SK-N-SH (cell line): ENCODE measurements around the gene KREMEN2. TPM values are rescaled to one million over a fixed set of nuclear protein-coding genes. Genes with fewer than 3 reads are reported as not detected.

Experiments
- CTCF ChIA-PET: fragments of 300-600, 350-600 bp; formaldehyde crosslinking; extraction: SDS; loops from one replicate; lab custom pipeline; 2021; lab: Yijun Ruan, JAX
- POLR2A ChIA-PET: fragments of 350-600 bp; sonication (Branson Sonifier 250); formaldehyde crosslinking; extraction: SDS; loops from one replicate; lab custom pipeline; 2020; ENCODE audit warnings: antibody characterized with exemption, inconsistent platforms; lab: Yijun Ruan, JAX
- DNase-seq: peaks from one replicate; pipeline ENCODE4 v3.0.0; 2012
- H2AFZ ChIP-seq: fragments of 200-600 bp; sonication (generic); 2 replicates; pipeline ENCODE4 v1.8.1; 2016; ENCODE audit warnings: antibody characterized with exemption, mild to moderate bottlenecking, low read depth
- H3F3A ChIP-seq: fragments of 200-600 bp; sonication (generic); replicated peaks from 2 replicates; pipeline ENCODE3; 2016; ENCODE audit warnings: antibody characterized with exemption, mild to moderate bottlenecking; ENCODE audit not compliant: insufficient read depth
- H3K27ac ChIP-seq, 2 experiments: fragments of 200-500 bp in 1 of 2; fragments of 200-600 bp in 1 of 2; sonication (Bioruptor generic) in 1 of 2; sonication (generic), shearing (Covaris generic) in 1 of 2; 2 replicates each; pipeline versions ENCODE4 v1.5.1 to v1.6.1; 2014 to 2016; ENCODE audit warnings: low read depth in 2 of 2, inconsistent platforms in 1 of 2, low read length in 1 of 2, mild to moderate bottlenecking in 1 of 2, mixed read lengths in 1 of 2
- H3K27me3 ChIP-seq: fragments of 200-600 bp; sonication (generic), shearing (Covaris generic); 2 replicates; pipeline ENCODE4 v1.6.1; 2016; ENCODE audit warnings: mixed run types; ENCODE audit not compliant: insufficient read depth
- H3K36me3 ChIP-seq, 2 experiments: fragments of 200-500 bp in 1 of 2; fragments of 200-600 bp in 1 of 2; sonication (Bioruptor generic) in 1 of 2; sonication (generic) in 1 of 2; replicated peaks in 1 of 2; 2 replicates each; pipeline versions ENCODE3 to v1.5.1; 2014 to 2016; ENCODE audit warnings: low read length in 1 of 2, mild to moderate bottlenecking in 1 of 2; ENCODE audit not compliant: insufficient read depth in 2 of 2, control insufficient read depth in 1 of 2
- H3K4me1 ChIP-seq, 2 experiments: fragments of 200-500 bp in 1 of 2; fragments of 200-600 bp in 1 of 2; sonication (Bioruptor generic) in 1 of 2; sonication (generic), shearing (Covaris generic) in 1 of 2; 2 replicates each; pipeline versions ENCODE4 v1.5.1 to v1.6.1; 2014 to 2016; ENCODE audit warnings: low read depth in 1 of 2, low read length in 1 of 2, mixed run types in 1 of 2; ENCODE audit not compliant: insufficient read depth in 2 of 2, control insufficient read depth in 1 of 2
- H3K4me2 ChIP-seq: fragments of 200-600 bp; sonication (generic), shearing (Covaris generic); 2 replicates; pipeline ENCODE4 v1.6.1; 2017; ENCODE audit warnings: mixed run types
- H3K4me3 ChIP-seq, 2 experiments: fragments of 200-500 bp in 1 of 2; fragments of 200-600 bp in 1 of 2; sonication (Bioruptor generic) in 1 of 2; sonication (generic), shearing (Covaris generic) in 1 of 2; 2 replicates each; pipeline versions ENCODE4 v1.5.1 to v1.8.1; 2014 to 2016; ENCODE audit warnings: low read depth in 2 of 2, inconsistent platforms in 1 of 2, low read length in 1 of 2, mild to moderate bottlenecking in 1 of 2, mixed read lengths in 1 of 2, moderate library complexity in 1 of 2
- H3K79me2 ChIP-seq: fragments of 200-600 bp; sonication (generic); 2 replicates; pipeline ENCODE4 v1.8.1; 2017; ENCODE audit warnings: mild to moderate bottlenecking; ENCODE audit not compliant: insufficient read depth
- H3K9ac ChIP-seq: fragments of 200-600 bp; sonication (generic); 2 replicates; pipeline ENCODE4 v1.6.1; 2017; ENCODE audit warnings: mixed run types
- H3K9me2 ChIP-seq: fragments of 200-600 bp; sonication (generic); 2 replicates; pipeline ENCODE4 v1.6.1; 2017; ENCODE audit warnings: mixed run types
- H3K9me3 ChIP-seq: fragments of 200-600 bp; sonication (generic); 2 replicates; pipeline ENCODE4 v1.6.1; 2017; ENCODE audit warnings: mixed run types, mild to moderate bottlenecking, moderate library complexity
- H4K20me1 ChIP-seq: fragments of 200-600 bp; sonication (generic); 2 replicates; pipeline ENCODE4 v1.6.1; 2017; ENCODE audit warnings: mild to moderate bottlenecking, mixed run types; ENCODE audit not compliant: insufficient read depth
- ELF1 ChIP-seq: IDR thresholded peaks from 2 replicates; pipeline ENCODE4 v1.4.0; 2012
- EZH2phosphoT487 ChIP-seq: fragments of 200-600 bp; sonication (generic); IDR thresholded peaks from 2 replicates; pipeline ENCODE4 v1.6.1; 2017; ENCODE audit warnings: low read depth, mixed run types, mild to moderate bottlenecking, antibody characterized with exemption, moderate library complexity, borderline replicate concordance
- FOXJ3 ChIP-seq: sonication (generic); formaldehyde crosslinking; IDR thresholded peaks from 2 replicates; pipeline ENCODE4 v1.5.1; 2020; ENCODE audit warnings: mild to moderate bottlenecking, missing genetic modification reagents
- FOXM1 ChIP-seq: IDR thresholded peaks from 2 replicates; pipeline ENCODE4 v1.4.0; 2012; ENCODE audit warnings: low read depth, mild to moderate bottlenecking
- GATA2 ChIP-seq: sonication (generic); formaldehyde crosslinking; IDR thresholded peaks from 2 replicates; pipeline ENCODE4 v1.5.0; 2020; ENCODE audit warnings: mild to moderate bottlenecking, missing genetic modification reagents
- MAX ChIP-seq: IDR thresholded peaks from 2 replicates; pipeline ENCODE4 v1.4.0; 2012; ENCODE audit warnings: low read depth
- MXI1 ChIP-seq: IDR thresholded peaks from 2 replicates; pipeline ENCODE4 v1.6.1; 2012; ENCODE audit warnings: mild to moderate bottlenecking, low read depth, low read length, improper control_type of control experiment
- NFIC ChIP-seq: IDR thresholded peaks from 2 replicates; pipeline ENCODE4 v1.4.0; 2012; ENCODE audit warnings: borderline replicate concordance
- NRF1 ChIP-seq: IDR thresholded peaks from 2 replicates; pipeline ENCODE4 v1.6.1; 2012; ENCODE audit warnings: low read depth, mild to moderate bottlenecking, low read length
- POLR2AphosphoS5 ChIP-seq: IDR thresholded peaks from 2 replicates; pipeline ENCODE4 v1.6.1; 2012; ENCODE audit warnings: low read depth, low read length
- RFX5 ChIP-seq: IDR thresholded peaks from 2 replicates; pipeline ENCODE4 v1.6.1; 2012; ENCODE audit warnings: mild to moderate bottlenecking, improper control_type of control experiment, low read length
- SIN3A ChIP-seq: IDR thresholded peaks from 2 replicates; pipeline ENCODE4 v1.6.1; 2012; ENCODE audit warnings: low read depth, mild to moderate bottlenecking, low read length, moderate library complexity, borderline replicate concordance
- TAF1 ChIP-seq: IDR thresholded peaks from 2 replicates; pipeline ENCODE4 v1.6.1; 2012; ENCODE audit warnings: low read depth, mild to moderate bottlenecking, low read length, moderate library complexity, borderline replicate concordance
- USF1 ChIP-seq: IDR thresholded peaks from 2 replicates; pipeline ENCODE4 v1.4.0; 2012; ENCODE audit warnings: low read depth, borderline replicate concordance
- WGBS: methylation state at CpG from one replicate; pipeline ENCODE4 v1.1.6; 2017; ENCODE audit warnings: low lambda C conversion rate; 5-methylcytosine and 5-hydroxymethylcytosine counted together
- polyA plus RNA-seq, 3 experiments: library from polyadenylated mRNA; depleted of rRNA; stranded (reverse); fragments of >200 nt; gene quantifications; 2 replicates each; pipeline ENCODE4 v1.2.3, GENCODE V29; 2012
- TF ChIP-seq, protein P1 (sequence below): IDR thresholded peaks from 2 replicates; pipeline ENCODE4; 2012
- TF ChIP-seq, protein P2 (sequence below): fragments of 200-600 bp; sonication (generic); IDR thresholded peaks from 2 replicates; pipeline ENCODE4 v1.6.1; 2017; ENCODE audit warnings: antibody characterized with exemption, mild to moderate bottlenecking, moderate library complexity
- TF ChIP-seq, protein P3 (sequence below): fragments of 150-350 bp; IDR thresholded peaks from 2 replicates; pipeline ENCODE4 v1.6.1; 2017; ENCODE audit warnings: antibody characterized with exemption, low read length, low read depth, borderline replicate concordance

Gene KREMEN2
- polyA plus RNA-seq, 1 of the 3 experiments (the other 2 are of a cell fraction) = 0.77 TPM

DNA sequence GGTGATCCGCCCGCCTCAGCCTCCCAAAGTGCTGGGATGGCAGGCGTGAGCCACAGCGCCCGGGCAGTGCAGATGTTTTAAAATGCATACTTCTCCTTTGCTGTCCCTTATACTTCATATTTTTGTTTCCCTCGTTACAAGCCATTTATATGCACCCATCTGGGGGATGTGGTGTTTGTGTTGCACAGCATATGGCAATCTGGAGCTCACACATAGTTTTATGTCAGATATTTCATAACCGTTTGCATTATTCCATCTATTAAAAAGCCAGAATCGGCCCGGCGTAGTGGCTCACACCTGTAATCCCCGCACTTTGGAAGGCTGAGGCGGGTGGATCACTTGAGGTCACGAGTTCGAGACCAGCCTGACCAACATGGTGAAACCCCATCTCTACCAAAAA, 40.6 kb upstream of the KREMEN2 start:
- H3F3A ChIP-seq = peaks cover 15% of the 10 kb centered on the region
- H3K36me3 ChIP-seq = peaks cover 5 to 19% of the 10 kb centered on the region in 2 experiments
- peaks cover 0 to 5% of the 10 kb centered on the region in 2 experiments; a peak in 1 of 4 replicates for H3K4me1 ChIP-seq
- H3K9me3 ChIP-seq = no peaks in the 10 kb centered on the region
- peaks cover 17% of the 10 kb centered on the region; the same call in 1 of the 2 replicates for H3K79me2 ChIP-seq
- H3K27ac ChIP-seq = no peak overlapping the region
- no peak overlapping the region for H2AFZ ChIP-seq
- POLR2A ChIA-PET = no interaction called here
- no peaks in the 10 kb centered on the region for H4K20me1 ChIP-seq
- no peaks in the 10 kb centered on the region for H3K9me2 ChIP-seq
- H3K4me3 ChIP-seq = no peak overlapping the region
- CTCF ChIA-PET = interaction anchor here (1.4 to 3.6 kb wide), 3 partner anchors 20 to 85 kb away, joined by 5 to 15 read pairs (median 9); no protein-coding TSS in a partner anchor
- TF ChIP-seq, protein P1, sequence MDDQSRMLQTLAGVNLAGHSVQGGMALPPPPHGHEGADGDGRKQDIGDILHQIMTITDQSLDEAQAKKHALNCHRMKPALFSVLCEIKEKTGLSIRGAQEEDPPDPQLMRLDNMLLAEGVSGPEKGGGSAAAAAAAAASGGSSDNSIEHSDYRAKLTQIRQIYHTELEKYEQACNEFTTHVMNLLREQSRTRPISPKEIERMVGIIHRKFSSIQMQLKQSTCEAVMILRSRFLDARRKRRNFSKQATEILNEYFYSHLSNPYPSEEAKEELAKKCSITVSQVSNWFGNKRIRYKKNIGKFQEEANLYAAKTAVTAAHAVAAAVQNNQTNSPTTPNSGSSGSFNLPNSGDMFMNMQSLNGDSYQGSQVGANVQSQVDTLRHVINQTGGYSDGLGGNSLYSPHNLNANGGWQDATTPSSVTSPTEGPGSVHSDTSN = no peak
- TF ChIP-seq FOXM1 (no peak), MXI1 (no peak), GATA2 (CRISPR knock-in tag) (no peak), FOXJ3 (CRISPR knock-in tag) (no peak), NRF1 (no peak), RFX5 (no peak), MAX (no peak), EZH2phosphoT487 (no peak), NFIC (no peak), POLR2AphosphoS5 (no peak), TAF1 (no peak), USF1 (no peak), ELF1 (no peak), SIN3A (no peak)
- TF ChIP-seq, protein P2, sequence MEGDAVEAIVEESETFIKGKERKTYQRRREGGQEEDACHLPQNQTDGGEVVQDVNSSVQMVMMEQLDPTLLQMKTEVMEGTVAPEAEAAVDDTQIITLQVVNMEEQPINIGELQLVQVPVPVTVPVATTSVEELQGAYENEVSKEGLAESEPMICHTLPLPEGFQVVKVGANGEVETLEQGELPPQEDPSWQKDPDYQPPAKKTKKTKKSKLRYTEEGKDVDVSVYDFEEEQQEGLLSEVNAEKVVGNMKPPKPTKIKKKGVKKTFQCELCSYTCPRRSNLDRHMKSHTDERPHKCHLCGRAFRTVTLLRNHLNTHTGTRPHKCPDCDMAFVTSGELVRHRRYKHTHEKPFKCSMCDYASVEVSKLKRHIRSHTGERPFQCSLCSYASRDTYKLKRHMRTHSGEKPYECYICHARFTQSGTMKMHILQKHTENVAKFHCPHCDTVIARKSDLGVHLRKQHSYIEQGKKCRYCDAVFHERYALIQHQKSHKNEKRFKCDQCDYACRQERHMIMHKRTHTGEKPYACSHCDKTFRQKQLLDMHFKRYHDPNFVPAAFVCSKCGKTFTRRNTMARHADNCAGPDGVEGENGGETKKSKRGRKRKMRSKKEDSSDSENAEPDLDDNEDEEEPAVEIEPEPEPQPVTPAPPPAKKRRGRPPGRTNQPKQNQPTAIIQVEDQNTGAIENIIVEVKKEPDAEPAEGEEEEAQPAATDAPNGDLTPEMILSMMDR = no peak
- TF ChIP-seq, protein P3, sequence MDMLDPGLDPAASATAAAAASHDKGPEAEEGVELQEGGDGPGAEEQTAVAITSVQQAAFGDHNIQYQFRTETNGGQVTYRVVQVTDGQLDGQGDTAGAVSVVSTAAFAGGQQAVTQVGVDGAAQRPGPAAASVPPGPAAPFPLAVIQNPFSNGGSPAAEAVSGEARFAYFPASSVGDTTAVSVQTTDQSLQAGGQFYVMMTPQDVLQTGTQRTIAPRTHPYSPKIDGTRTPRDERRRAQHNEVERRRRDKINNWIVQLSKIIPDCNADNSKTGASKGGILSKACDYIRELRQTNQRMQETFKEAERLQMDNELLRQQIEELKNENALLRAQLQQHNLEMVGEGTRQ = no peak
- WGBS = 98% methylated on average over 14 of the region's 14 CpGs
- no peak for DNase-seq
- no peak overlapping the region for H3K4me2 ChIP-seq
- no peak overlapping the region for H3K9ac ChIP-seq
- no peaks in the 10 kb centered on the region for H3K27me3 ChIP-seq
